ENCODE results near the gene SNRNP48. TPM values are rescaled to one million over a fixed set of nuclear protein-coding genes. Genes with fewer than 3 reads are reported as not detected.

The SNRNP48 gene
- total RNA-seq, 1 donor from 2014 or later = 13.3 TPM

DNA sequence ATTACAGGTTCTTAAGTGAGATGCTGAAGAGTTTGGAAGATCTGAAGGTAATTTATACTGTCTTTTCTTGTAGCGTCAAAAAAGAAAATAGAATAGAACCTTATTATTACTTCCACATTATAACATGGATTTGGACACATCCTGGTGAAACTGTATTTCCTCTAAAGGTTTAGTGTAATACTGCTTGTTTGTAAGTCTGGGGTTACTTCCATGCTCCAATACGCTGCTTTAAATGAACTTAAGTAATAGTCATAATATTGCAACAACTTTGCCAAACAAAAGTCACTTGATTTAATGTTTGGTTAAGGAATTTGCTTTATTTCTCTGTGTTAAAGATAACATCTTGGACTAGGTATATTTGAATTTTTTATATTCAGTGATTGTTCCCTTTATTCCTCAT, 11.5 kb upstream of the SNRNP48 start:
- Mint-ChIP-seq H3K4me1 (ENCODE audit: unreplicated experiment) (no peaks in the 10 kb centered on the region), H3K36me3 (ENCODE audit: low read depth, unreplicated experiment) (peaks cover 31% of the 10 kb centered on the region), H3K4me3 (ENCODE audit: unreplicated experiment) (no peak overlapping the region), H3K27ac (ENCODE audit: unreplicated experiment) (no peak overlapping the region), H3K9me3 (ENCODE audit: unreplicated experiment) (no peaks in the 10 kb centered on the region), H3K27me3 (ENCODE audit: unreplicated experiment) (no peaks in the 10 kb centered on the region)
- no peak for DNase-seq (ENCODE audit: low spot score)
- TF ChIP-seq, protein P1, sequence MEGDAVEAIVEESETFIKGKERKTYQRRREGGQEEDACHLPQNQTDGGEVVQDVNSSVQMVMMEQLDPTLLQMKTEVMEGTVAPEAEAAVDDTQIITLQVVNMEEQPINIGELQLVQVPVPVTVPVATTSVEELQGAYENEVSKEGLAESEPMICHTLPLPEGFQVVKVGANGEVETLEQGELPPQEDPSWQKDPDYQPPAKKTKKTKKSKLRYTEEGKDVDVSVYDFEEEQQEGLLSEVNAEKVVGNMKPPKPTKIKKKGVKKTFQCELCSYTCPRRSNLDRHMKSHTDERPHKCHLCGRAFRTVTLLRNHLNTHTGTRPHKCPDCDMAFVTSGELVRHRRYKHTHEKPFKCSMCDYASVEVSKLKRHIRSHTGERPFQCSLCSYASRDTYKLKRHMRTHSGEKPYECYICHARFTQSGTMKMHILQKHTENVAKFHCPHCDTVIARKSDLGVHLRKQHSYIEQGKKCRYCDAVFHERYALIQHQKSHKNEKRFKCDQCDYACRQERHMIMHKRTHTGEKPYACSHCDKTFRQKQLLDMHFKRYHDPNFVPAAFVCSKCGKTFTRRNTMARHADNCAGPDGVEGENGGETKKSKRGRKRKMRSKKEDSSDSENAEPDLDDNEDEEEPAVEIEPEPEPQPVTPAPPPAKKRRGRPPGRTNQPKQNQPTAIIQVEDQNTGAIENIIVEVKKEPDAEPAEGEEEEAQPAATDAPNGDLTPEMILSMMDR (IDR thresholded peaks at IDR 0.05; ENCODE audit: unreplicated experiment) = no peak

DNA sequence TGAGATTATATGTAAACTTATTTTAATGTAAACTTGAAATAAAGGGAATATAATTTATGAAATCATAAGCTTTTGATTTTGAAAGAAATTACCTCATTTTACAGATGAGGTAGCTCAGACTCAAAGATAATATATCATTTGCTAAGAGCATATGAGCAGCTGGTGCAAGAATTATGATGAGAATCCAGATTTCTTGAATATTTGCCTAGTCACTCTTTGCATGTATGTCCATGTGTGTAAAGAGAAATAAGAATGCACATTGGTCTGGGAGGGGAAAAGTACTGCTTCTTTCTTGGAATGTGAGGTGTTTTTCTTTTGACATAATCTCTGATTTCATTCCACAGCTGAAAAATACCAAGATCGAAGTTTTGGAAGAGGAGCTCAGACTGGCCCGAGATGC, 11.1 kb upstream of the SNRNP48 start:
- TF ChIP-seq, protein P1 (IDR thresholded peaks at IDR 0.05; ENCODE audit: unreplicated experiment) = no peak
- H3K9me3 Mint-ChIP-seq (ENCODE audit: unreplicated experiment) = no peaks in the 10 kb centered on the region
- no peak for DNase-seq (ENCODE audit: low spot score)
- no peak overlapping the region for H3K27ac Mint-ChIP-seq (ENCODE audit: unreplicated experiment)
- no peaks in the 10 kb centered on the region for H3K27me3 Mint-ChIP-seq (ENCODE audit: unreplicated experiment)
- peaks cover 33% of the 10 kb centered on the region for H3K36me3 Mint-ChIP-seq (ENCODE audit: low read depth, unreplicated experiment)
- no peak overlapping the region for H3K4me3 Mint-ChIP-seq (ENCODE audit: unreplicated experiment)
- no peaks in the 10 kb centered on the region for H3K4me1 Mint-ChIP-seq (ENCODE audit: unreplicated experiment)

DNA sequence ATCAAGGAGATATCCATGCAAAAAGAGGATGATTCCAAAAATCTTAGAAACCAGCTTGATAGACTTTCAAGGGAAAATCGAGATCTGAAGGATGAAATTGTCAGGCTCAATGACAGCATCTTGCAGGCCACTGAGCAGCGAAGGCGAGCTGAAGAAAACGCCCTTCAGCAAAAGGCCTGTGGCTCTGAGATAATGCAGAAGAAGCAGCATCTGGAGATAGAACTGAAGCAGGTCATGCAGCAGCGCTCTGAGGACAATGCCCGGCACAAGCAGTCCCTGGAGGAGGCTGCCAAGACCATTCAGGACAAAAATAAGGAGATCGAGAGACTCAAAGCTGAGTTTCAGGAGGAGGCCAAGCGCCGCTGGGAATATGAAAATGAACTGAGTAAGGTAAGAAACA, 10.1 kb upstream of the SNRNP48 start:
- no peaks in the 10 kb centered on the region for H3K27me3 Mint-ChIP-seq (ENCODE audit: unreplicated experiment)

DNA sequence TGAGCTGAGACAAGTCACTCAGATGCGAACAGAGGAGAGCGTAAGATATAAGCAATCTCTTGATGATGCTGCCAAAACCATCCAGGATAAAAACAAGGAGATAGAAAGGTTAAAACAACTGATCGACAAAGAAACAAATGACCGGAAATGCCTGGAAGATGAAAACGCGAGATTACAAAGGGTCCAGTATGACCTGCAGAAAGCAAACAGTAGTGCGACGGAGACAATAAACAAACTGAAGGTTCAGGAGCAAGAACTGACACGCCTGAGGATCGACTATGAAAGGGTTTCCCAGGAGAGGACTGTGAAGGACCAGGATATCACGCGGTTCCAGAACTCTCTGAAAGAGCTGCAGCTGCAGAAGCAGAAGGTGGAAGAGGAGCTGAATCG, 9.5 kb upstream of the SNRNP48 start:
- no peaks in the 10 kb centered on the region for H3K4me1 Mint-ChIP-seq (ENCODE audit: unreplicated experiment)
- H3K9me3 Mint-ChIP-seq (ENCODE audit: unreplicated experiment) = no peaks in the 10 kb centered on the region
- TF ChIP-seq, protein P1 (IDR thresholded peaks at IDR 0.05; ENCODE audit: unreplicated experiment) = no peak
- peaks cover 37% of the 10 kb centered on the region for H3K36me3 Mint-ChIP-seq (ENCODE audit: low read depth, unreplicated experiment)
- no peak overlapping the region for H3K4me3 Mint-ChIP-seq (ENCODE audit: unreplicated experiment)
- no peaks in the 10 kb centered on the region for H3K27me3 Mint-ChIP-seq (ENCODE audit: unreplicated experiment)
- H3K27ac Mint-ChIP-seq (ENCODE audit: unreplicated experiment) = no peak overlapping the region
- DNase-seq (ENCODE audit: low spot score) = no peak

More for the DNA sequence above, 10.1 kb upstream of the SNRNP48 start:
- peaks cover 38% of the 10 kb centered on the region for H3K36me3 Mint-ChIP-seq (ENCODE audit: low read depth, unreplicated experiment)
- no peak for DNase-seq (ENCODE audit: low spot score)
- H3K4me3 Mint-ChIP-seq (ENCODE audit: unreplicated experiment) = no peak overlapping the region
- H3K27ac Mint-ChIP-seq (ENCODE audit: unreplicated experiment) = no peak overlapping the region
- TF ChIP-seq, protein P1 (IDR thresholded peaks at IDR 0.05; ENCODE audit: unreplicated experiment) = no peak
- no peaks in the 10 kb centered on the region for H3K9me3 Mint-ChIP-seq (ENCODE audit: unreplicated experiment)
- H3K4me1 Mint-ChIP-seq (ENCODE audit: unreplicated experiment) = no peaks in the 10 kb centered on the region

DNA sequence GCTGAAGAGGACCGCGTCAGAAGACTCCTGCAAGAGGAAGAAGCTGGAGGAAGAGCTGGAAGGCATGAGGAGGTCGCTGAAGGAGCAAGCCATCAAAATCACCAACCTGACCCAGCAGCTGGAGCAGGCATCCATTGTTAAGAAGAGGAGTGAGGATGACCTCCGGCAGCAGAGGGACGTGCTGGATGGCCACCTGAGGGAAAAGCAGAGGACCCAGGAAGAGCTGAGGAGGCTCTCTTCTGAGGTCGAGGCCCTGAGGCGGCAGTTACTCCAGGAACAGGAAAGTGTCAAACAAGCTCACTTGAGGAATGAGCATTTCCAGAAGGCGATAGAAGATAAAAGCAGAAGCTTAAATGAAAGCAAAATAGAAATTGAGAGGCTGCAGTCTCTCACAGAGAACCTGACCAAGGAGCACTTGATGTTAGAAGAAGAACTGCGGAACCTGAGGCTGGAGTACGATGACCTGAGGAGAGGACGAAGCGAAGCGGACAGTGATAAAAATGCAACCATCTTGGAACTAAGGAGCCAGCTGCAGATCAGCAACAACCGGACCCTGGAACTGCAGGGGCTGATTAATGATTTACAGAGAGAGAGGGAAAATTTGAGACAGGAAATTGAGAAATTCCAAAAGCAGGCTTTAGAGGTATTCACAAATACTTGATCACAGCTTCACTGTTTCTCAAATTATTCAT, 8.9 kb upstream of the SNRNP48 start:
- no peaks in the 10 kb centered on the region for H3K4me1 Mint-ChIP-seq (ENCODE audit: unreplicated experiment)
- no peak overlapping the region for H3K4me3 Mint-ChIP-seq (ENCODE audit: unreplicated experiment)
- H3K27ac Mint-ChIP-seq (ENCODE audit: unreplicated experiment) = no peak overlapping the region
- peaks cover 34% of the 10 kb centered on the region for H3K36me3 Mint-ChIP-seq (ENCODE audit: low read depth, unreplicated experiment)
- TF ChIP-seq, protein P1 (IDR thresholded peaks at IDR 0.05; ENCODE audit: unreplicated experiment) = no peak
- H3K27me3 Mint-ChIP-seq (ENCODE audit: unreplicated experiment) = no peaks in the 10 kb centered on the region
- H3K9me3 Mint-ChIP-seq (ENCODE audit: unreplicated experiment) = no peaks in the 10 kb centered on the region
- no peak for DNase-seq (ENCODE audit: low spot score)
